Upper lobe of right lung (tissue), 1 donor: ENCODE measurements around the gene ABCC3. TPM values are rescaled to one million over a fixed set of nuclear protein-coding genes. Genes with fewer than 3 reads are reported as not detected.

ENCODE experiments used
- ATAC-seq: fragments of 200-7000 bp; cut with Tn5 transposase; one replicate; pipeline ENCODE4 v1.9.1; 2020; ENCODE audit warnings: mild to moderate bottlenecking, moderate library complexity
- DNase-seq: peaks from one replicate; pipeline ENCODE4 v3.0.0-alpha.2; 2020
- H3K27ac ChIP-seq: fragments of 200-600 bp; one replicate; pipeline ENCODE4 v1.8.0; 2022
- H3K27me3 ChIP-seq: fragments of 200-600 bp; one replicate; pipeline ENCODE4 v1.8.0; 2022; ENCODE audit warnings: mild to moderate bottlenecking
- H3K36me3 ChIP-seq: fragments of 200-600 bp; one replicate; pipeline ENCODE4 v1.8.0; 2022
- H3K4me1 ChIP-seq: fragments of 200-600 bp; one replicate; pipeline ENCODE4 v1.8.0; 2022
- H3K4me3 ChIP-seq: fragments of 200-600 bp; one replicate; pipeline ENCODE4 v1.8.0; 2022; ENCODE audit warnings: mild to moderate bottlenecking
- H3K9me3 ChIP-seq: fragments of 200-600 bp; one replicate; pipeline ENCODE4 v1.8.0; 2022
- CTCF ChIP-seq: fragments of 200-600 bp; IDR thresholded peaks from one replicate; pipeline ENCODE4 v1.8.0; 2022; ENCODE audit warnings: antibody characterized with exemption
- intact Hi-C: fragments of 100-400 bp; cut with DNase I; formaldehyde crosslinking; loops from one replicate; pipeline ENCODE4 v1.11.0; 2022
- total RNA-seq: library from RNA; stranded (reverse); fragmentation: NEBNext Ultra II Directional; extraction: Animal tissue kit (Norgen Biotek cat#: 25700); gene quantifications from one replicate; pipeline ENCODE4 v1.2.1, GENCODE V29; 2021
- donor health status: DM: no; HTN: yes; CAD: no; lungs with severe emphysema.

The ABCC3 gene
- total RNA-seq, 1 donor from 2014 or later: 65.4 TPM

- no peaks in the 10 kb centered on the region for H3K27me3 ChIP-seq
- no peak overlapping the region for H3K4me3 ChIP-seq
- H3K36me3 ChIP-seq: no peaks in the 10 kb centered on the region
- intact Hi-C loops: no loop called here
- no peak for DNase-seq
- no peak for ATAC-seq
- peaks cover 60% of the 10 kb centered on the region for H3K4me1 ChIP-seq
- no peak for TF ChIP-seq CTCF
- no peak overlapping the region for H3K27ac ChIP-seq
- H3K9me3 ChIP-seq: no peaks in the 10 kb centered on the region
Observed at GRCh38 chr17:50728881-50729765, 94.4 kb downstream of the ABCC3 start.

GRCh38 chr17:50731575-50732460 is 97.1 kb downstream of the ABCC3 start:
- Histone ChIP-seq H3K9me3 (no peaks in the 10 kb centered on the region), H3K27ac (no peak overlapping the region), H3K4me3 (no peak overlapping the region), H3K4me1 (peaks cover 54% of the 10 kb centered on the region), H3K36me3 (no peaks in the 10 kb centered on the region), H3K27me3 (no peaks in the 10 kb centered on the region)
- no peak for ATAC-seq
- DNase-seq: no peak
- intact Hi-C loops: no loop called here
- no peak for TF ChIP-seq CTCF

- ATAC-seq: no peak
- Histone ChIP-seq H3K27me3 (no peaks in the 10 kb centered on the region), H3K36me3 (peaks cover 30% of the 10 kb centered on the region), H3K9me3 (no peaks in the 10 kb centered on the region), H3K27ac (no peak overlapping the region), H3K4me3 (no peak overlapping the region), H3K4me1 (peaks cover 32% of the 10 kb centered on the region)
- intact Hi-C loops: no loop called here
- TF ChIP-seq CTCF: no peak
- DNase-seq: no peak
Observed at GRCh38 chr17:50735287-50735686, 100.6 kb downstream of the ABCC3 start.

GRCh38 chr17:50737118-50737698 is 102.5 kb downstream of the ABCC3 start:
- H3K4me3 ChIP-seq: no peak overlapping the region
- H3K27ac ChIP-seq: no peak overlapping the region
- peaks cover 49% of the 10 kb centered on the region for H3K36me3 ChIP-seq
- no peaks in the 10 kb centered on the region for H3K27me3 ChIP-seq
- H3K4me1 ChIP-seq: peaks cover 13% of the 10 kb centered on the region
- ATAC-seq (no peak), DNase-seq (no peak)
- intact Hi-C loops: no loop called here
- H3K9me3 ChIP-seq: no peaks in the 10 kb centered on the region
- no peak for TF ChIP-seq CTCF

GRCh38 chr17:50739098-50739497 is 104.4 kb downstream of the ABCC3 start:
- H3K27ac ChIP-seq: no peak overlapping the region
- ATAC-seq (no peak), DNase-seq (no peak)
- H3K4me1 ChIP-seq: peaks cover 8% of the 10 kb centered on the region
- H3K36me3 ChIP-seq: peaks cover 68% of the 10 kb centered on the region
- H3K27me3 ChIP-seq: no peaks in the 10 kb centered on the region
- TF ChIP-seq CTCF: no peak
- H3K9me3 ChIP-seq: no peaks in the 10 kb centered on the region
- no peak overlapping the region for H3K4me3 ChIP-seq
- intact Hi-C loops: no loop called here

Other genes starting within 250 kb of the ABCC3 start
- gene LRRC59, start 237.4 kb upstream of the ABCC3 start, total RNA-seq: 68.0 TPM
- gene ACSF2, start 208.7 kb upstream of the ABCC3 start, total RNA-seq: 73.9 TPM
- not detected for gene CHAD, start 166.0 kb upstream of the ABCC3 start, total RNA-seq
- 34.3 TPM for gene RSAD1, start 156.0 kb upstream of the ABCC3 start, total RNA-seq
- 1.3 TPM for gene MYCBPAP, start 126.4 kb upstream of the ABCC3 start, total RNA-seq
- 0.09 TPM for gene EPN3, start 102.1 kb upstream of the ABCC3 start, total RNA-seq
- gene SPATA20, start 87.7 kb upstream of the ABCC3 start, total RNA-seq: 31.6 TPM
- not detected for gene CACNA1G, start 74.2 kb upstream of the ABCC3 start, total RNA-seq
- 57.7 TPM for gene ANKRD40, start 73.0 kb downstream of the ABCC3 start, total RNA-seq
- gene LUC7L3, start 84.7 kb downstream of the ABCC3 start, total RNA-seq: 105 TPM
- gene ANKRD40CL, start 132.6 kb downstream of the ABCC3 start, total RNA-seq: not detected
- 0.69 TPM for gene WFIKKN2, start 200.7 kb downstream of the ABCC3 start, total RNA-seq
- 70.1 TPM for gene TOB1, start 231.5 kb downstream of the ABCC3 start, total RNA-seq